Astrocyte of the cerebellum (primary cell): Measurements from ENCODE around the gene TYR.
"Not testable (repeated sequence)": the region's sequence is repeated elsewhere in the genome, so short reads cannot be mapped to it uniquely, and the experiment has no call there.

Source experiments
- DNase-seq: peaks from one replicate; pipeline ENCODE4 v3.0.0-alpha.2; 2011; ENCODE audit warnings: low read depth
- H3K4me3 ChIP-seq: 2 replicates; pipeline ENCODE4 v1.5.1; 2011; ENCODE audit warnings: mild to moderate bottlenecking, low read depth, low read length, moderate library complexity
- in situ Hi-C: cut with HindIII; loops from 2 replicates; pipeline ENCODE4 v1.10.0; 2017; ENCODE audit warnings: low sequenced_read_pairs
- TF ChIP-seq, protein P1 (sequence below): IDR thresholded peaks from 2 replicates; pipeline ENCODE4 v1.5.1; 2012; ENCODE audit warnings: low read length, low read depth, moderate library complexity, mild to moderate bottlenecking; ENCODE audit errors: missing control alignments

The TYR gene

DNA sequence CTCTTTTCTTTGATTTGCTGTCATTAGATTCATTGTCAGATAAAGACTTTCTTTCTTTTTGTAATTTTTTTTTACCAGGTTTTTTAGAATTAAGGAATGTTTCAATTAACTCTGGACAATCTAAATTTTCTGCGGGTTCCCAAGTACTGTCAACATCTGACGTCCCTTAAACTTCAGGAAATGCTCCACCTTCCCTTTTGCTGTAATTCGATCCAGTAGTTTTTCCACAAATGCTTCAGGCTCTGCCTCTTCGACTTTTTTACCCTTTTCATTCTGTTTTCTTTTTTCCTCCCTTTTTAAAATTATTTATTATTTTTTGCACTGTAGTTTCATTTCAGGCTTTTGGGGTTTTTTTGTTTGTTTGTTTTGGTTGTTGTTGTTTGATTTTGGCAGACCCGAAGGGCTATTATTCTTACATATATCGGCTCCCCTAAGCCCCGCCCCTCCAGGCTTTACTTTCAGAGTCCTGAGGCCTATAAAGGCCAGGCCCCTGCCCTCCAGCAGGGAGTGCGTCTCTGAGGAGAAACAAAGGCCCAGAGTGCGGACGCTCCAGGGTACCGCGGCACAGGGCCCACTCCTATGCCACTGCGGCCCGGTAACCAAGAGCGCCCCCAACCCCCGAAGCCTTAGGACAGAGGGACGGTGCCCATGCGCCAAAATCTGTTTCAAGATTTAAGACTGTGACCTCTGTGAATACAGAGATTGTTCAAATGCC lies 116.4 kb downstream of the TYR start:
- H3K4me3 ChIP-seq = peak overlapping the region; percentile 23
- TF ChIP-seq, protein P1, sequence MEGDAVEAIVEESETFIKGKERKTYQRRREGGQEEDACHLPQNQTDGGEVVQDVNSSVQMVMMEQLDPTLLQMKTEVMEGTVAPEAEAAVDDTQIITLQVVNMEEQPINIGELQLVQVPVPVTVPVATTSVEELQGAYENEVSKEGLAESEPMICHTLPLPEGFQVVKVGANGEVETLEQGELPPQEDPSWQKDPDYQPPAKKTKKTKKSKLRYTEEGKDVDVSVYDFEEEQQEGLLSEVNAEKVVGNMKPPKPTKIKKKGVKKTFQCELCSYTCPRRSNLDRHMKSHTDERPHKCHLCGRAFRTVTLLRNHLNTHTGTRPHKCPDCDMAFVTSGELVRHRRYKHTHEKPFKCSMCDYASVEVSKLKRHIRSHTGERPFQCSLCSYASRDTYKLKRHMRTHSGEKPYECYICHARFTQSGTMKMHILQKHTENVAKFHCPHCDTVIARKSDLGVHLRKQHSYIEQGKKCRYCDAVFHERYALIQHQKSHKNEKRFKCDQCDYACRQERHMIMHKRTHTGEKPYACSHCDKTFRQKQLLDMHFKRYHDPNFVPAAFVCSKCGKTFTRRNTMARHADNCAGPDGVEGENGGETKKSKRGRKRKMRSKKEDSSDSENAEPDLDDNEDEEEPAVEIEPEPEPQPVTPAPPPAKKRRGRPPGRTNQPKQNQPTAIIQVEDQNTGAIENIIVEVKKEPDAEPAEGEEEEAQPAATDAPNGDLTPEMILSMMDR = no peak
- in situ Hi-C loops = no loop called here
- DNase-seq = peak; percentile 1

DNA sequence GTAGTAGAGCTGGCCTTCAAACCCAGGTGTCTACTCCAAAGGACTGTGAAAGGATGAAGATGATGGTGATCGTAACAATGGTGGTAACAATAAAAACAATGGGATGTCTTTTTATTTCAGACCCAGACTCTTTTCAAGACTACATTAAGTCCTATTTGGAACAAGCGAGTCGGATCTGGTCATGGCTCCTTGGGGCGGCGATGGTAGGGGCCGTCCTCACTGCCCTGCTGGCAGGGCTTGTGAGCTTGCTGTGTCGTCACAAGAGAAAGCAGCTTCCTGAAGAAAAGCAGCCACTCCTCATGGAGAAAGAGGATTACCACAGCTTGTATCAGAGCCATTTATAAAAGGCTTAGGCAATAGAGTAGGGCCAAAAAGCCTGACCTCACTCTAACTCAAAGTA lies 117.3 kb downstream of the TYR start:
- in situ Hi-C loops, DNase-seq, H3K4me3 ChIP-seq: not testable (repeated sequence)

DNA sequence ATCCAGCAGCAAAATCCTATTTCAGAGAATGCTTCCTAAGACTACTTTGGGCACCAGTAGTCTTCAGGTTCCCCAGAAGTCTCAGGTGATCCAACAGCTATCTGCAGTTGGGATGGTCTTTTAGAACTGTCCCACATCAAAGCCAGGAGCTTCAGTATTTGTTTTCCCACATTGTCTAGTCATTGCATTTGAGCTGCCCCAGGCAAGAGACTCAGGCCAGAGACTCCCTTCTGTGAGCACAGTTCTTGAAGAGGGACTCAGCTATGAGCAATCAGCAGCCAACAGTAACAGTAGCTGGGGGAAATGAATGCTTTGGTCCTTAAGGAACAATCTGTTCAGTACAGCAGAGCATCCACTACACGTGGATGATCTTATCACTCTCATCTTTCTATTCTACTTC lies 125.4 kb downstream of the TYR start:
- DNase-seq, H3K4me3 ChIP-seq, in situ Hi-C loops: not testable (repeated sequence)

DNA sequence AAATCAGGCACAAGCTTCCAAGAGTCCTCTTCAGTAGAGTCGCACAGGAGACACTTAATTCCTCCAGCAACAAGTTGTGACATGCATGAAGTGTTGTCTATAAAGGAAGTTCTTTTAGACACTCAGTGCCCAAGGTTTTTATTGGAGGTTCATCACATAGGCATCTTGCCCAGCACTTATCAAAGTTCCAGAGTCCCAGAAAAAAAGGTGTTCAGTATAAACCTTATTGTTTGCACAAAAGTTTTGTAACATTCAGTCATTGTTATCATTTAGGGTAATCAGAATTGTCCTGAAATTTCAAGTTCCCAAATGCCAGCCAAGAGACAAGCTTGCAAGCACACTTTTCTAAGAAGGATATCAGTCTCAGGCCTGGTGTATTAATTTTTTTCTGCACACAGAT lies 130.6 kb downstream of the TYR start:
- in situ Hi-C loops = not testable (repeated sequence)

DNA sequence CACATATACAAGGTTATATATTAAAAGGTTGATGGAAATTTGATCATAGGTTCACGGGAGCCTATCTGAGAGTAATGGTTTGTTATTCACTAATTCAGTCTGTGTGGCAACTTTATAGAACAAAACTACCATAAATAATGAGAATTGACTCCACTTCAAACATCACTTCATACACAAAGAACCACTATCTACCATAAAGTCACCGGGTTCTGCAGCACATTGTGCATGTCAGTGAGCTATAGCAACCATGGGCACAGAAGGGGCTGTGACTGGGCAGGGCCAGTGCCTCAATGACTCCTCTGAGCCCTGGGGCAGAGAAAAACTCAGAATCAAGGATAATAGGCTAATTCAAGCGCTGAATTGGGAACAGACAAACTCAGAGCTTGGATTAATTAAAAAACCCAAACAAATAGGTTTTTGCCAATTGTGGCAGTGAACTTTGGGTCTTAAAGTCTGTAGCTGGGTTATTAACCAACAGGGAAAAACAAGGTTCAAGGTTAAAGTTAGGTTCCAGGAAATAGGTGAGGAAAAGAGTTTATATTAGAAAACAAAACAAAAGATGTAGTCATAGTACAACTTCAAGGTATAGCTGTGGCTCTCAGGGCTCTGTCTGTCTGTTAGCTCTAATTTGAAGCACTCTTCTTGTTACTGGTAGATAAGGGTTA lies 131.8 kb downstream of the TYR start:
- in situ Hi-C loops = not testable (repeated sequence)

More for the DNA sequence above, 130.6 kb downstream of the TYR start:
- DNase-seq, H3K4me3 ChIP-seq: not testable (repeated sequence)

DNA sequence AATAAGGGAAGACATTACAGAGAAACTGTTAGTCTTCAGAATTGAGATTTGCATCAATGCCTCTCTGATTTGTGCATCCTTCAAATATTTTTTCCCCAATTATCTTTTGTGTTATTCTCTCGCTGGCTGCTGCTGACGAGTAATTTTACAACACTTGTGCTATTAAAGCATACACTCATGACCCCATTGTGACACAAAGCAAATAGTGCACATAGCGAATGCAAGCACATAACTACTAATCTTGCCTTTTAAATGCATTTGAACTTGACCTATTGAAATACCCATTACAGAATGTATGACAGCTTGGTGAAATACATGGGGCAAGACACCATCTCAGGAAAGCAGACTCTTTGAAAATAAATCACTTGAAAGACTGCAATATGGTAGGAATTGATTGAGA lies 132.9 kb downstream of the TYR start:
- H3K4me3 ChIP-seq, in situ Hi-C loops, DNase-seq: not testable (repeated sequence)

More for the DNA sequence above, 131.8 kb downstream of the TYR start:
- DNase-seq, H3K4me3 ChIP-seq: not testable (repeated sequence)

DNA sequence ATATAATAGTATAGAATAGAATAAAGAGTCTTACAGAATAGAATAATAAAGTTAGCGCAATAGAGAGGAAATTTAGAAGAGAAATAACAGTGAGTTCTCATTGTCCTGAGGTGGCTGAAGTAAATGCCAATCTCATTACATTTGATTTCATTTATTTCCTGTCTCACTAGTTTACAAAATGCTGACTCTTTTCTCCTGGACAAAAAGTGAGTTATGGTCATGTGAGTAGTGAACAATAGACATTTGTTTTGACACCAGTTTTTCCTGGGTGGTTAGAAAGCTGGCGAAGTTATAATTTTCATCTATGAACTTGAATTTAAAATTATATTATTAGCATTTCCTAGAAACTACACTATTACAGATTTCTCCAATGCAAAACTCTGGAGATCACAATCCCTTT lies 143.7 kb downstream of the TYR start:
- DNase-seq = no peak
- H3K4me3 ChIP-seq = no peak overlapping the region
- TF ChIP-seq, protein P1 = no peak
- in situ Hi-C loops = no loop called here

- TF ChIP-seq, protein P1 = no peak
- in situ Hi-C loops = no loop called here
- DNase-seq = no peak
- H3K4me3 ChIP-seq = no peak overlapping the region
Observed at GRCh38 chr11:89327885-89328284, 150.2 kb downstream of the TYR start.

DNA sequence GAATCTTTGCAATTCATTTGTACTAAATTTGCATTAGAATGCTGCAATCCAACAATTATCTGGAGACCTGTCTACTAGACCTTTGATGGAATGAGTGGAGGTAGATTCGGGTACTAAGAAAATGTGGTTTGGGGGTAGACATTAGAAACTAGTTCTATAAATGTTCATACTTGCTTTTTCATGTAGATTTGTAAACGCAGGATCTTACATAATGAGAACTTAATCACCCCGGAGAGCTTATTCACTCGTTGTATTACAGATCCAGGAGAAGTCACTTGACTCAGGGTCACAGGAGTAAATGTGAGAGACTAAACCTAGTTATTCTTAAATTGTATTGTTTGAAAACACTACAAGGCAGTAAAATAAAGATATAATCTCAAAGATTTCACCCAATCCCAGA lies 154.3 kb downstream of the TYR start:
- H3K4me3 ChIP-seq, DNase-seq, in situ Hi-C loops: not testable (repeated sequence)

DNA sequence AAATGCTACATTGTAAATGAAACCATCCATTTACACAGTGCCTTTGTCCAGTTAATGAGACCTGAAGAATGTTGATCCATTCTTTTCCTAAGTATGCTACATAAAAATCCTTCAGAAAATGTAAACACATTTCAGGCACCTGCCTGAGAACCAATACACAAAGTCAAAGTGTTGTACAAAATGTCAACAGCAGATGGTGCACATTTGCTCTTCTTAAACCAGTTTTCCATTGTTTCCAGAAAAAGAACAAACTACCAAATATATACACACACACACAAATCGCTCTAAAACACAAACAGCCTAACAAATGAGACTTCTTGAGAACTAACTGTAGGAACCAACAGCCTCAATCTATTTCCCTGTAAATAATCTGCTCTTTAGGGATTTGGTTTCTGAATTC lies 156.0 kb downstream of the TYR start:
- H3K4me3 ChIP-seq, in situ Hi-C loops: not testable (repeated sequence)
- TF ChIP-seq, protein P1 = peak; percentile 31
- peak; percentile 8 for DNase-seq

DNA sequence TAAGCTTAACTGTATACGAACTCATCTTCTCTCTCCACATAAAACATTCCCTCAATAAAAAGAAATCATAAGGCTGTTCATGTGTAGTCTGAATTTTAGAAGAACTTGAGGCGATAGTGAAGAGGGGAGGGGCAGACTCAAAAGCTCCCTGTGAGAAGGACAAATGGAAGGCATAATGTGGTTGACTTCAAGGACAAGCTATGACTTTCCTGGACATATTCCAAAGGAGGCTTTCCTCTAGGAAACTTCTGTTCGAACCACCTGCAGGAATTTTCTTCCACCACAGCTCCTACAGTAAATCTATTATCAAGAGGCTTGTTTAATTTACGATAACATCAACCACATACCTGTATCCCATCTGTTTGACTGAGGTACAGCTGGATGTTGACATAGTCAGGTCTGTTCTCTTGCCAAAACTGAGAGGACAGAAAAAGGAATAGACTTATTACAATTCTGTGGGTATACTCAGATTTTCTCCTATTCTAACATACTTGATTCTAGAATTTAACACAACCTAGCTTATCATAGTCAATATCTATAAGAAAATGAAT lies 159.5 kb downstream of the TYR start:
- DNase-seq, in situ Hi-C loops, H3K4me3 ChIP-seq: not testable (repeated sequence)

DNA sequence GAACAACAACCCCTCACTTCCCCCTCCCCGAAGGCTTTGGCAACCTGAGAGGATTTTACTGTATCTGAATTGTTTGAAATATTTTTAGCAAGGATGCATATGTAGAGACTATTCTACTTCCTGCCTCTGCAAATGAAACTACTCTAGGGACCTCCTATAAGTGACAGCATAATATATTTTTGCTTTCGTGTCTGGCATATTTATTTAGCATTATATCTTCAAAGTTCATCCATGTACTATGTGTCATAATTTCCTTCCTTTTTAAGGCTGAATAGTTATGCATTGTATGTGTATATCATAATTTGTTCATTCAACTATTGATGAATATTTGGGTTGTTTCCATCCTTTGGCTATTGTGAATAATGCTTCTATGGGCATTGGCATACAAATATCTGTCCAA lies 160.4 kb downstream of the TYR start:
- in situ Hi-C loops, H3K4me3 ChIP-seq: not testable (repeated sequence)

DNA sequence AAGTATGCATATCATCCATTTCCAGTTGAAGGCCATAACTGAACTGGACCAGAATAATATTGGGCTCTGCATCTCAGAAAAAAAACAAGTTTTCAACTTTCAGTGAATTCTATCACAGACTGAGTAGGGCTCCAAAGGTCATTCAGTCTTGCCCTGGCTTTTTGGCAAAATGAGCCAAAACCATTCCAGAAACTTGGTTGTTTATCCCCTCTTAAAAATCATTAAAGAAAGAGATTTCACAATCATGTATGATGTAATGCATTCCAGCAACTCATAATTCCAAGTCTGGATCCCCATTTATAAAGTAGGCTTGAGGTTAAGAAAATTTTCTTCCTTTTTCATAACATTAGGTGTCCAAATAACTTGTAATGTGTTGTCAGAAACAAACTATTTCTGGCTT lies 162.8 kb downstream of the TYR start:
- in situ Hi-C loops, H3K4me3 ChIP-seq: not testable (repeated sequence)
- peak; percentile 19 for DNase-seq

More for the DNA sequence above, 160.4 kb downstream of the TYR start:
- DNase-seq = not testable (repeated sequence)
